CD8-positive, alpha-beta memory T cell (primary cell): ENCODE data around the gene TMC4. TPM values are rescaled to one million over a fixed set of nuclear protein-coding genes. Genes with fewer than 3 reads are reported as not detected.
A peak's percentile ranks its signal among the peaks of the same experiment; 100 is the strongest.

Source experiments
- CTCF ChIA-PET: fragments of 350-600 bp; sonication (Branson Sonifier 250); formaldehyde crosslinking; loops from one replicate; lab custom pipeline; 2021; ENCODE audit warnings: antibody characterized with exemption; lab: Charles Lee
- POLR2A ChIA-PET: fragments of 350-600 bp; sonication (Branson Sonifier 250); formaldehyde crosslinking; loops from one replicate; lab custom pipeline; 2021; ENCODE audit warnings: antibody characterized with exemption; lab: Charles Lee
- DNase-seq, 5 donors: peaks; one replicate each; pipeline versions ENCODE4 v3.0.0 to v3.0.0-alpha.2; 2020 to 2022; ENCODE audit warnings: mixed read lengths in 1 of 5
- H3K27ac ChIP-seq: one replicate; pipeline ENCODE4 v1.7.0; 2013; ENCODE audit warnings: low read depth, mild to moderate bottlenecking, low read length, moderate library complexity
- H3K27me3 ChIP-seq: 2 replicates; pipeline ENCODE4 v1.7.0; 2013; ENCODE audit warnings: low read length, mild to moderate bottlenecking; ENCODE audit not compliant: insufficient read depth, poor library complexity, severe bottlenecking
- H3K36me3 ChIP-seq: 2 replicates; pipeline ENCODE4 v1.7.0; 2013; ENCODE audit warnings: mild to moderate bottlenecking, low read length, moderate library complexity; ENCODE audit not compliant: insufficient read depth
- H3K4me1 ChIP-seq: 2 replicates; pipeline ENCODE4 v1.7.0; 2013; ENCODE audit warnings: mild to moderate bottlenecking, low read length, moderate library complexity; ENCODE audit not compliant: insufficient read depth
- H3K4me3 ChIP-seq: 2 replicates; pipeline ENCODE4 v1.7.0; 2013; ENCODE audit warnings: mild to moderate bottlenecking, low read length
- H3K9me3 ChIP-seq: 2 replicates; pipeline ENCODE4 v1.7.0; 2013; ENCODE audit warnings: mild to moderate bottlenecking, low read length
- H3K27ac Mint-ChIP-seq, 8 donors: one replicate each; pipeline ENCODE4 v1.8.0; 2020 to 2021; ENCODE audit warnings: mixed read lengths in 8 of 8, mild to moderate bottlenecking in 6 of 8, inconsistent platforms in 3 of 8, moderate library complexity in 3 of 8
- H3K27me3 Mint-ChIP-seq, 2 donors: one replicate each; pipeline ENCODE4 v1.8.0; 2020 to 2021; ENCODE audit warnings: mixed read lengths in 2 of 2, mild to moderate bottlenecking in 1 of 2, moderate library complexity in 1 of 2
- H3K36me3 Mint-ChIP-seq, 3 donors: one replicate each; pipeline ENCODE4 v1.8.0; 2020 to 2021; ENCODE audit warnings: mixed read lengths in 3 of 3, inconsistent platforms in 1 of 3, mild to moderate bottlenecking in 1 of 3
- H3K4me1 Mint-ChIP-seq, 3 donors: one replicate each; pipeline ENCODE4 v1.8.0; 2020 to 2021; ENCODE audit warnings: mixed read lengths in 3 of 3, inconsistent platforms in 1 of 3, mild to moderate bottlenecking in 1 of 3
- H3K4me3 Mint-ChIP-seq, 7 donors: one replicate each; pipeline ENCODE4 v1.8.0; 2020 to 2021; ENCODE audit warnings: mixed read lengths in 7 of 7, mild to moderate bottlenecking in 6 of 7, moderate library complexity in 4 of 7, inconsistent platforms in 2 of 7
- H3K9me3 Mint-ChIP-seq, 5 donors: one replicate each; pipeline ENCODE4 v1.8.0; 2020 to 2022; ENCODE audit warnings: mixed read lengths in 5 of 5, mild to moderate bottlenecking in 3 of 5, moderate library complexity in 2 of 5, inconsistent platforms in 1 of 5
- polyA plus RNA-seq: library from polyadenylated mRNA; unstranded; fragments of 300-500 nt; fragmentation: Illumina TruSeq; gene quantifications from one replicate; pipeline ENCODE4 v1.2.3, GENCODE V29; 2021
- total RNA-seq, 2 experiments: library from RNA; stranded (reverse); gene quantifications; one replicate each; pipeline ENCODE4 v1.2.3, GENCODE V29; 2021

The TMC4 gene
- total and polyA plus RNA-seq, 3 experiments from 2014 or later, result 0.18 to 0.38 TPM; not detected in 1

DNA sequence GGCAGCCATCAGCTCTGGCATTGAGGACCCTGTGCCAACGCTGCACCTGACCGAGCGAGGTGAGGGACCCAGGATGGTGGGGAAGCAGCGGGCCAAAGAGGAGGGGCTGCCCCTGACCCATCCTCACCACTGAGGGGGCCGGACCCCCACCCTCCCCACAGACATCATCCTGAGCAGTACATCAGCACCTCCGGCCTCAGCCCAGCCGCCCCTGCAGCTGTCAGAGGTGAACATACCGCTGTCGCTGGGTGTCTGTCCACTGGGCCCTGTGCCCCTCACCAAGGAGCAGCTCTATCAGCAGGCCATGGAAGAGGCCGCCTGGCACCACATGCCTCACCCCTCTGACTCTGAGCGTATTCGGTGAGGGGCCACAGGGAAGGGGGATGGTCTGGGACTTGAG lies 20.7 kb downstream of the TMC4 start:
- Mint-ChIP-seq H3K36me3 (peaks cover 9 to 91% (median 24%) of the 10 kb centered on the region in 3 donors), H3K27me3 (no peaks in the 10 kb centered on the region), H3K9me3 (no peaks in the 10 kb centered on the region), H3K4me3 (no peak overlapping the region), H3K27ac (no peak overlapping the region), H3K4me1 (peaks cover 24 to 29% (median 25%) of the 10 kb centered on the region in 3 donors)
- H3K36me3 ChIP-seq, result peaks cover 70% of the 10 kb centered on the region
- no peaks in the 10 kb centered on the region for H3K9me3 ChIP-seq
- no peak for DNase-seq
- CTCF ChIA-PET, result no interaction called here
- H3K4me1 ChIP-seq, result peaks cover 36% of the 10 kb centered on the region
- H3K4me3 ChIP-seq, result no peak overlapping the region
- H3K27ac ChIP-seq, result no peak overlapping the region
- no peaks in the 10 kb centered on the region for H3K27me3 ChIP-seq
- POLR2A ChIA-PET, result interaction anchor here (0.7 kb wide), 1 partner anchor 8 kb away, joined by 3 read pairs; no protein-coding TSS in a partner anchor

DNA sequence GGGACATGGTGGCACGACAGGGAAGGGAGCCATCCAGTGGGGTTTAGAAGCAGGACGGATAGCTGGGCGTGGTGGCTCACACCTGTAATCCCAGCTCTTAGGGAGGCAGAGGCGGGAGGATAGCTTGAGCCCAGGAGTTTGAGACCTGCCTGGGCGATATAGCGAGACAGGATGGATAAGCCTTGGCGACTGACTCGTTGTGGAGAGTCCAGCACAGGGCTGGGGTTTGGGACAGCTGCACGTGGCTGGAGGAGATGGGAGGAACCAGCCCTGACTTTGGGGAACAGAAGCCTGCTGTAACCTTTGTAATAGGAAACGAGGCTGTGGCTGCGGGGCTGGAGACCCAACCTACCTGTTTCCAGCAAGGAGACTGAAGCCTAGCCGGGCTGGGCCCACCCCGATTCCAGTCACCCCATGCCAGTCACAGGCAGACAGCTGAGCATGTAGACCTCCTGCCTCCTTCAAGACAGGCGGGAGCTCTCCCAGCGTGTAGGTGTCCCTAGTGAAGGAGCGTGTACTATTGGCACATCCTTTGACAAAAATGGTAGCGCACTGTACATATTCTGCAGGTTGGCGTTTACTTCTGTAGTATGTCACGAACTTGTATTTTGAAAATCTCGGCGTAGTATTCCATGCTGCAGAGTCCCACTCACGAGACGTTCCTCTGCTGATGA lies 21.5 kb downstream of the TMC4 start:
- no peaks in the 10 kb centered on the region for H3K27me3 Mint-ChIP-seq
- ChIA-PET CTCF (no interaction called here), POLR2A (interaction anchor here (1.3 kb wide), 1 partner anchor 14 kb away, joined by 3 read pairs; the partner anchor contains the start of gene CNOT3)
- H3K4me3 Mint-ChIP-seq, result no peak overlapping the region
- no peaks in the 10 kb centered on the region for H3K9me3 ChIP-seq
- H3K4me1 Mint-ChIP-seq, result peaks cover 19 to 22% (median 20%) of the 10 kb centered on the region in 3 donors
- no peak overlapping the region for H3K4me3 ChIP-seq
- peaks cover 9 to 91% (median 24%) of the 10 kb centered on the region in 3 donors for H3K36me3 Mint-ChIP-seq
- H3K27ac Mint-ChIP-seq, result peak overlapping the region in 3 of 8 donors; percentile 7 to 61 (median 9)
- H3K27ac ChIP-seq, result no peak overlapping the region
- DNase-seq, result no peak
- H3K9me3 Mint-ChIP-seq, result no peaks in the 10 kb centered on the region
- peaks cover 70% of the 10 kb centered on the region for H3K36me3 ChIP-seq
- peaks cover 32% of the 10 kb centered on the region for H3K4me1 ChIP-seq
- H3K27me3 ChIP-seq, result no peaks in the 10 kb centered on the region

DNA sequence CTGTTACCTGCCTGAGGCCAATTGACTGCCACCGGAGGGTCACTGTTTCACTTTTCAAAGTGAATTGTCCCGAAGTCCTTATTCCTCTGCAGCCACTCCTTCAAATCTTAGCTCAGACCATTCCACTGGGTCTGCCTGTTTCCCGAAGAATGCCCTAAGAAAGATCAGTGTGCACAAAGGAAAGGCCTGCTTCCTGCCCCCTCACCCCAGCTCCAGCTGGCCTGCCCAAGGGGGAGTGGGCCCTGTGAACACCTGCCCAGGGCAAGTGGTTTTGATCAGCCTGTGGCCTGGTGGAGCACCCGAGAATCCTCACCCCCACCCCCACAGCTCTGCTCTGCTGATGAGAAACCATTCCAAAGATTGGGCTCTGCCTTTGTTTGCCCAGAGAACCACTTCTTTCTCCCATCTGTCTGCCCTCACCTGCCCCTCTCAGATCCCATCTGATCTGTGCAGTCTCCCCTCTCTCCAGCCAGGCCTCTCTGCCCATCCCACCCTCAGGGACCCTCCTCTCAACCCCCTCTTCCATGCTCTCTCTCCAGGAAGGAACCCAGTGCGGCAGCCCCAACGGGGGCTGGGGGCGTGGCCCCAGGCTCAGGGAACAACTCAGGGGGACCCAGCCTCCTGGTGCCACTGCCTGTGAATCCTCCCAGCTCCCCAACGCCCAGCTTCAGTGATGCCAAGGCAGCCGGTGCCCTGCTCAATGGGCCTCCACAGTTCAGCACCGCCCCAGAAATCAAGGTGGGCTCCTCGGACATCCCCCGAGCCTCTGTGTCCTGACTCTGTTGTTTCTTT lies 23.7 kb downstream of the TMC4 start:
- H3K4me1 ChIP-seq, result peaks cover 10% of the 10 kb centered on the region
- Mint-ChIP-seq H3K9me3 (no peaks in the 10 kb centered on the region), H3K36me3 (peaks cover 1 to 94% (median 17%) of the 10 kb centered on the region in 3 donors), H3K4me1 (peaks cover 2 to 6% (median 6%) of the 10 kb centered on the region in 3 donors), H3K4me3 (no peak overlapping the region), H3K27ac (peak overlapping the region in 3 of 8 donors; percentile 47 to 74 (median 71)), H3K27me3 (no peaks in the 10 kb centered on the region)
- H3K27me3 ChIP-seq, result no peaks in the 10 kb centered on the region
- no peak overlapping the region for H3K4me3 ChIP-seq
- no peaks in the 10 kb centered on the region for H3K9me3 ChIP-seq
- no peak for DNase-seq
- CTCF ChIA-PET, result interaction anchor here (1.2 kb wide), 1 partner anchor 10 kb away, joined by 3 read pairs; the partner anchor contains the start of gene LENG1
- POLR2A ChIA-PET, result interaction anchor here (1.8 kb wide), 1 partner anchor 12 kb away, joined by 5 read pairs; the partner anchor contains the start of gene CNOT3
- peaks cover 75% of the 10 kb centered on the region for H3K36me3 ChIP-seq
- H3K27ac ChIP-seq, result no peak overlapping the region

DNA sequence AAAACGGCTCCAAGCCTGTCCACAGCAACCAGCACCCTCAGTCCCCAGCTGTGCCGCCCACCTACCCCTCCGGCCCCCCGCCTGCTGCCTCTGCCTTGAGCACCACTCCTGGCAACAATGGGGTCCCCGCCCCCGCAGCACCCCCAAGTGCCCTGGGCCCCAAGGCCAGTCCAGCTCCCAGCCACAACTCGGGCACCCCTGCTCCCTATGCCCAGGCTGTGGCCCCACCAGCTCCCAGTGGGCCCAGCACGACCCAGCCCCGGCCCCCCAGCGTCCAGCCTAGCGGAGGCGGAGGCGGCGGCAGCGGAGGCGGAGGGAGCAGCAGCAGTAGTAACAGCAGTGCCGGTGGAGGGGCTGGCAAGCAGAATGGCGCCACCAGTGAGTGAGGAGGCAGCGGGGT lies 24.8 kb downstream of the TMC4 start:
- Histone ChIP-seq H3K36me3 (peaks cover 75% of the 10 kb centered on the region), H3K9me3 (no peaks in the 10 kb centered on the region), H3K27ac (no peak overlapping the region), H3K27me3 (no peaks in the 10 kb centered on the region), H3K4me1 (peaks cover under 1% of the 10 kb centered on the region), H3K4me3 (no peak overlapping the region)
- Mint-ChIP-seq H3K4me1 (peaks cover 0 to 2% (median 0%) of the 10 kb centered on the region in 3 donors), H3K9me3 (no peaks in the 10 kb centered on the region), H3K4me3 (no peak overlapping the region), H3K27me3 (no peaks in the 10 kb centered on the region), H3K27ac (no peak overlapping the region), H3K36me3 (peaks cover 0 to 94% (median 20%) of the 10 kb centered on the region in 3 donors)
- DNase-seq, result no peak
- ChIA-PET POLR2A (no interaction called here), CTCF (interaction anchor here (1.2 kb wide), 1 partner anchor 11 kb away, joined by 3 read pairs; the partner anchor contains the start of gene LENG1)

DNA sequence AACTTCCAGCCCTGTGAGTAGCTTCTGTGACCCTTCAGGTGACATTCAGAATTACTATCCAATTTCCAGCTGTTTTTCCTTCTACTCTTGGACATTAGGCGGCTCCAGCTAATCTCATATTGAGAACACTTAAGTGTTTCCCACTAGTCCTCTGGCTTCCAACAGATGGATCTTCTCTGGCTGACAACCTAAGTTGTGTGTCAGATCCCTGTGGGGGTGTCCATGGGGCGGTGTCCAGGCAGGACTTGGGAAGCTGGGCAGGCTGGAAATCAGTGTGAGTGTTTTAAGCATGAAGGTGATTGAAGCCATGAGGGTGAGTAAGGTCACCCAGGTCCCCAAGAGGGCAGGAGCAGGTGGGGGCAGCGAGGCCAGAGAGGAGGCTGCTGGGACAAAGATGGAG lies 25.3 kb downstream of the TMC4 start:
- Mint-ChIP-seq H3K4me1 (peaks cover 0 to 2% (median 0%) of the 10 kb centered on the region in 3 donors), H3K27ac (peak overlapping the region in 2 of 8 donors; percentile 63 to 73), H3K9me3 (no peaks in the 10 kb centered on the region), H3K4me3 (no peak overlapping the region), H3K27me3 (no peaks in the 10 kb centered on the region), H3K36me3 (peaks cover 0 to 95% (median 20%) of the 10 kb centered on the region in 3 donors)
- Histone ChIP-seq H3K36me3 (peaks cover 75% of the 10 kb centered on the region), H3K4me1 (no peaks in the 10 kb centered on the region), H3K4me3 (no peak overlapping the region), H3K9me3 (no peaks in the 10 kb centered on the region), H3K27me3 (no peaks in the 10 kb centered on the region), H3K27ac (no peak overlapping the region)
- POLR2A ChIA-PET, result no interaction called here
- DNase-seq, result no peak
- CTCF ChIA-PET, result interaction anchor here (1.2 kb wide), 1 partner anchor 12 kb away, joined by 3 read pairs; the partner anchor contains the start of gene LENG1

DNA sequence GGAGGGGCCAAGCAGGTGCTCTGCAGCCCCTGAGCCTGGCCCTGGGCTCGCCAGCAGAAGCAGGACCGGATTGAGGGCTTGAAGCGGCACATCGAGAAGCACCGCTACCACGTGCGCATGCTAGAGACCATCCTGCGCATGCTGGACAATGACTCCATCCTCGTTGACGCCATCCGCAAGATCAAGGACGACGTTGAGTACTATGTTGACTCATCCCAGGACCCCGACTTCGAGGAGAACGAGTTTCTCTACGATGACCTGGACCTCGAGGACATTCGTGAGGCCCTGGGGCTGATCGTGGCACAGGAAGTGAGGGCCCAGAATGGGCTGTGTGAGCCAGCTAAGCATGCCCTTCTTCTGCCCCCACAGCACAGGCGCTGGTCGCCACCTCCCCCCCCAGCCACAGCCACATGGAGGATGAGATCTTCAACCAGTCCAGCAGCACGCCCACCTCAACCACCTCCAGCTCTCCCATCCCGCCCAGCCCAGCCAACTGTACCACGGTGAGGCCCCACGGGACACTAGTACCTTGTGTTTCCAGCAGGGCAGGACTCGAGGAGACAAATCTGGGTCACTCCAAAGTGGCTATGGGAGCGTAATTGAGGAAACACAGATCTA lies 27.3 kb downstream of the TMC4 start:
- H3K9me3 ChIP-seq, result no peaks in the 10 kb centered on the region
- H3K27ac ChIP-seq, result no peak overlapping the region
- Mint-ChIP-seq H3K27me3 (no peaks in the 10 kb centered on the region), H3K4me1 (peaks cover 6 to 17% (median 16%) of the 10 kb centered on the region in 3 donors), H3K4me3 (no peak overlapping the region), H3K36me3 (peaks cover 0 to 91% (median 17%) of the 10 kb centered on the region in 3 donors), H3K27ac (no peak overlapping the region), H3K9me3 (no peaks in the 10 kb centered on the region)
- no peak for DNase-seq
- ChIA-PET CTCF (no interaction called here), POLR2A (no interaction called here)
- H3K27me3 ChIP-seq, result no peaks in the 10 kb centered on the region
- no peak overlapping the region for H3K4me3 ChIP-seq
- peaks cover 6% of the 10 kb centered on the region for H3K4me1 ChIP-seq
- H3K36me3 ChIP-seq, result peaks cover 67% of the 10 kb centered on the region

DNA sequence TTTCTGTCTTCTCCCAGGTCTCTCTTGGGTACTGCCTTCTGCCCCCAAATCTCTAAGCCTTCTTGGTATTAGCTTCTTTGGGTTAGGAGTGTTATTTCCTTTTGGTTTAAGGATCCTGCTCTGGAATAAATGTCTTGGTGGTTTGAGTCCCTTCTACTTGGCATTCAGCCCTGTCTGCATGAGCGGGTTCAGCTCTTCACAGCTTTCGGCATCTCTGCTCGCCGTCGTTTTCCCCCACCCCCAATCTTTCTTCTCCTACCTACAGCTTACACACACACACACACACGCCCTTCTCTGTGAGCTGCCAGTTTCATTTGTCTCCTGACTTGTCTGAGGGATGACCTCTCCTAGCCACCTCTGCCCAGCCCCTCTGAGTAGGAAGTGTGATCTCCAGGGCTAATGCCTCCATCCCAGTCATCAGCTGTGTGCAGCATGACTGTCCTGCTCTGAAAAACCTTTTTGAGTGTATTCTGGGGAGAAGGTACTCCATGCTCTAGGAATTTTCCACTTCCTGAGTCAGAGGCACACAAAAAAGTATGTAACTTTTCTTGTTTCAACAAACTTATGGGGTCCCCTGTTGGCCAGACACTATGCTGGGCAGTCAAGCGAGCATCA lies 30.7 kb downstream of the TMC4 start:
- POLR2A ChIA-PET, result no interaction called here

More for the DNA sequence above, 30.7 kb downstream of the TMC4 start:
- Mint-ChIP-seq H3K27me3 (peaks cover 0 to 1% of the 10 kb centered on the region in 2 donors), H3K9me3 (no peaks in the 10 kb centered on the region), H3K27ac (peak overlapping the region in 5 of 8 donors; percentile 50 to 88 (median 79)), H3K4me3 (peak overlapping the region in 3 of 7 donors; percentile 6 to 91 (median 27)), H3K4me1 (peaks cover 28 to 40% (median 37%) of the 10 kb centered on the region in 3 donors), H3K36me3 (peaks cover 0 to 82% (median 11%) of the 10 kb centered on the region in 3 donors)
- DNase-seq, result no peak
- H3K27ac ChIP-seq, result no peak overlapping the region
- H3K4me3 ChIP-seq, result no peak overlapping the region
- peaks cover 49% of the 10 kb centered on the region for H3K36me3 ChIP-seq
- CTCF ChIA-PET, result no interaction called here
- no peaks in the 10 kb centered on the region for H3K27me3 ChIP-seq
- H3K9me3 ChIP-seq, result no peaks in the 10 kb centered on the region
- peaks cover 28% of the 10 kb centered on the region for H3K4me1 ChIP-seq
